ENCODE measurements around the gene RBM23. TPM values are rescaled to one million over a fixed set of nuclear protein-coding genes. Genes with fewer than 3 reads are reported as not detected.
"Not testable (repeated sequence)": the region's sequence is repeated elsewhere in the genome, so short reads cannot be mapped to it uniquely, and the experiment has no call there.

The RBM23 gene
- total RNA-seq, 3 donors from 2014 or later (not counting 1 experiment from before 2014, with no cell fraction given), result 86.4 to 120 (median 108) TPM

DNA sequence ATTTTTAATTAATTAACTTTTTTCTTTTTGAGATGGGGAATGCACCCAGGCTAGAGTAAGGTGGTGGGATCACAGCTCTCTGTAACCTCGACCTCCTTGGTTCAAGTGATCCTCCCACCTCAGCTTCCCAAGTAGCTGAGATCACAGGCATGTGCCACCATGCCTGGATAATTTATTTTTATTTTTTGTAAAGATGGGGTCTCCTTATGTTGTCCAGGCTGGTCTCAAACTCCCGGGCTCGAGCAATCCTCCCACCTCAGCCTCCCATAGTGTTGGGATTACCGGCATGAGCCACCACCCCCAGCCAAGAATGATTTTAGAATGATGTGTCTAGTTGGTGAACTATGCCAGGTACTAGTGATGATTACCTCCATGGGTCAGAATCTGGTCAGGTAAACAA is 54.0 kb downstream of the RBM23 start:
- H3K36me3 ChIP-seq (ENCODE audit: control insufficient read depth, insufficient read depth, low read length), result no peaks in the 10 kb centered on the region
- peaks cover 11% of the 10 kb centered on the region for H3K27me3 ChIP-seq (ENCODE audit: control insufficient read depth, insufficient read depth, low read length)
- peaks cover under 1% of the 10 kb centered on the region for H3K4me1 ChIP-seq (ENCODE audit: control insufficient read depth, insufficient read depth, low read length)
- H3K27ac ChIP-seq (ENCODE audit: low read length), result no peak overlapping the region
- H3K9me3 Mint-ChIP-seq, result no peaks in the 10 kb centered on the region
- DNase-seq (no peak), ATAC-seq (no peak)
- H3K4me3 ChIP-seq (ENCODE audit: low read length), result no peak overlapping the region
- TF ChIP-seq, protein P1, sequence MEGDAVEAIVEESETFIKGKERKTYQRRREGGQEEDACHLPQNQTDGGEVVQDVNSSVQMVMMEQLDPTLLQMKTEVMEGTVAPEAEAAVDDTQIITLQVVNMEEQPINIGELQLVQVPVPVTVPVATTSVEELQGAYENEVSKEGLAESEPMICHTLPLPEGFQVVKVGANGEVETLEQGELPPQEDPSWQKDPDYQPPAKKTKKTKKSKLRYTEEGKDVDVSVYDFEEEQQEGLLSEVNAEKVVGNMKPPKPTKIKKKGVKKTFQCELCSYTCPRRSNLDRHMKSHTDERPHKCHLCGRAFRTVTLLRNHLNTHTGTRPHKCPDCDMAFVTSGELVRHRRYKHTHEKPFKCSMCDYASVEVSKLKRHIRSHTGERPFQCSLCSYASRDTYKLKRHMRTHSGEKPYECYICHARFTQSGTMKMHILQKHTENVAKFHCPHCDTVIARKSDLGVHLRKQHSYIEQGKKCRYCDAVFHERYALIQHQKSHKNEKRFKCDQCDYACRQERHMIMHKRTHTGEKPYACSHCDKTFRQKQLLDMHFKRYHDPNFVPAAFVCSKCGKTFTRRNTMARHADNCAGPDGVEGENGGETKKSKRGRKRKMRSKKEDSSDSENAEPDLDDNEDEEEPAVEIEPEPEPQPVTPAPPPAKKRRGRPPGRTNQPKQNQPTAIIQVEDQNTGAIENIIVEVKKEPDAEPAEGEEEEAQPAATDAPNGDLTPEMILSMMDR (IDR thresholded peaks at IDR 0.05), result no peak
- intact Hi-C loops (cut with micrococcal nuclease), result no loop called here
- no peak overlapping the region for H3K27ac Mint-ChIP-seq
- H3K4me3 Mint-ChIP-seq, result no peak overlapping the region
- no peaks in the 10 kb centered on the region for H3K36me3 Mint-ChIP-seq
- H3K4me1 Mint-ChIP-seq, result no peaks in the 10 kb centered on the region
- H3K9me3 ChIP-seq (ENCODE audit: control insufficient read depth, insufficient read depth, low read length), result no peaks in the 10 kb centered on the region
- peaks cover 22 to 27% of the 10 kb centered on the region in 2 donors for H3K27me3 Mint-ChIP-seq (ENCODE audit: low read depth in 2 of 2)
- no CpG with 5 or more reads among the region's 4 CpGs for WGBS (ENCODE audit: insufficient coverage)

DNA sequence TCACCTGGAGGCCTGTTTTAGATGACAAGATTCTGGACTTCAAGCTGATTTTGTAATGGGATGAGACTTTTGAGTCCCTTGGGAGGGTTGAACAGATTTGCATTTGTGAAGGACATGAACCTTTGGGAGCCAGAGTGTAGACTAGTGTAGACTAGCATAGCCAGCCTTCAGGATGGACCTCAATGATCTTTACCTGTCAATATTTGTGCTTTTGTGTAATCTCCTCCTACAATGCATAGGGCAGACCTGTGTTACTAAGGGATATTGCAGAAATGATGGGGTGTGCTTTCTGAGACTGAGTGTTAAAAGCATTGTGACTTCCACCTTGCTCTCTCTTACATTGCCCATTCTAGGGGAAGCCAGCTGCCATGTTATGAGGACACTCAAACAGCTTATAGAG is 57.3 kb downstream of the RBM23 start:
- peaks cover 28% of the 10 kb centered on the region for H3K27me3 ChIP-seq (ENCODE audit: control insufficient read depth, insufficient read depth, low read length)
- no peak for ATAC-seq
- DNase-seq, result no peak

DNA sequence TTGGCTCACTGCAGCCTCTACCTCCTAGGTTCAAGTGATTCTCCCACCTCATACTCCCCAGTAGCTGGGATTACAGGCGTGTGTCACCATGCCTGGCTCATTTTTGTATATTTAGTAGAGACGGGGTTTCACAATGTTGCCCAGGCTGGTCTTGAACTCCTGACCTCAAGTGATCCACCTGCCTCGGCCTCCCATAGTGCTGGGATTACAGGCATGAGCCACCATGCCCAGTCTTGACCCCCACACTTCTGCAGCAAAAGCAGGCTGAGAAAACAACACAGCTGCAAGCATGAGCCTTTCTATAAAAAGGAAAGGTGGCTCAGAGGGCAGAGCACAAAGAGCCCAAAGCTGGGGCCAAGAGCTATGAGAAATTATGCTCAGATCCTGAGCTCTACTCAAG is 58.6 kb downstream of the RBM23 start:
- H3K27ac Mint-ChIP-seq; H3K4me3 Mint-ChIP-seq; H3K4me3 ChIP-seq (ENCODE audit: low read length); H3K27ac ChIP-seq (ENCODE audit: low read length); H3K36me3 ChIP-seq (ENCODE audit: control insufficient read depth, insufficient read depth, low read length); intact Hi-C loops (cut with micrococcal nuclease); H3K36me3 Mint-ChIP-seq; DNase-seq; ATAC-seq; H3K9me3 Mint-ChIP-seq; H3K9me3 ChIP-seq (ENCODE audit: control insufficient read depth, insufficient read depth, low read length): not testable (repeated sequence)
- WGBS (ENCODE audit: insufficient coverage), result 76% methylated on average over 3 of the region's 3 CpGs
- H3K4me1 ChIP-seq (ENCODE audit: control insufficient read depth, insufficient read depth, low read length), result peaks cover 11% of the 10 kb centered on the region
- H3K27me3 ChIP-seq (ENCODE audit: control insufficient read depth, insufficient read depth, low read length), result peaks cover 38% of the 10 kb centered on the region
- Mint-ChIP-seq H3K4me1 (peaks cover 8 to 11% of the 10 kb centered on the region in 2 donors), H3K27me3 (ENCODE audit: low read depth in 2 of 2) (peaks cover 32 to 39% of the 10 kb centered on the region in 2 donors)

More for the DNA sequence above, 57.3 kb downstream of the RBM23 start:
- Mint-ChIP-seq H3K9me3 (no peaks in the 10 kb centered on the region), H3K4me3 (no peak overlapping the region), H3K27ac (no peak overlapping the region), H3K36me3 (no peaks in the 10 kb centered on the region), H3K4me1 (peaks cover 8 to 11% of the 10 kb centered on the region in 2 donors), H3K27me3 (ENCODE audit: low read depth in 2 of 2) (peaks cover 22 to 31% of the 10 kb centered on the region in 2 donors)
- Histone ChIP-seq H3K4me3 (ENCODE audit: low read length) (no peak overlapping the region), H3K4me1 (ENCODE audit: control insufficient read depth, insufficient read depth, low read length) (peaks cover 11% of the 10 kb centered on the region), H3K27ac (ENCODE audit: low read length) (no peak overlapping the region), H3K9me3 (ENCODE audit: control insufficient read depth, insufficient read depth, low read length) (no peaks in the 10 kb centered on the region), H3K36me3 (ENCODE audit: control insufficient read depth, insufficient read depth, low read length) (no peaks in the 10 kb centered on the region)
- TF ChIP-seq, protein P1 (IDR thresholded peaks at IDR 0.05), result no peak
- intact Hi-C loops (cut with micrococcal nuclease), result no loop called here

- Histone ChIP-seq H3K27ac (ENCODE audit: low read length) (no peak overlapping the region), H3K27me3 (ENCODE audit: control insufficient read depth, insufficient read depth, low read length) (peaks cover 43% of the 10 kb centered on the region), H3K9me3 (ENCODE audit: control insufficient read depth, insufficient read depth, low read length) (no peaks in the 10 kb centered on the region), H3K4me3 (ENCODE audit: low read length) (no peak overlapping the region), H3K36me3 (ENCODE audit: control insufficient read depth, insufficient read depth, low read length) (no peaks in the 10 kb centered on the region), H3K4me1 (ENCODE audit: control insufficient read depth, insufficient read depth, low read length) (peaks cover 25% of the 10 kb centered on the region)
- Mint-ChIP-seq H3K27me3 (ENCODE audit: low read depth in 2 of 2) (peaks cover 17 to 26% of the 10 kb centered on the region in 2 donors), H3K4me1 (peaks cover 11 to 16% of the 10 kb centered on the region in 2 donors), H3K9me3 (no peaks in the 10 kb centered on the region), H3K4me3 (no peak overlapping the region), H3K27ac (no peak overlapping the region), H3K36me3 (no peaks in the 10 kb centered on the region)
- no peak for DNase-seq
- ATAC-seq, result no peak
- WGBS (ENCODE audit: insufficient coverage), result 95% methylated on average over 3 of the region's 5 CpGs
- TF ChIP-seq, protein P1 (IDR thresholded peaks at IDR 0.05), result no peak
- intact Hi-C loops (cut with micrococcal nuclease), result loop anchor here (10.0 kb wide), 2 partner anchors 382 to 542 kb away; no protein-coding TSS in a partner anchor
Observed at GRCh38 chr14:22856428-22856827, 62.5 kb downstream of the RBM23 start.

Data from natural killer cell (primary cell).